Liver (tissue), 9 donors: ENCODE data around the gene RND1. TPM values are rescaled to one million over a fixed set of nuclear protein-coding genes. Genes with fewer than 3 reads are reported as not detected.

Source experiments
- DNase-seq: peaks from one replicate; pipeline ENCODE4 v3.0.0-alpha.2; 2017; ENCODE audit warnings: low spot score
- H3K27ac ChIP-seq, 2 donors: one replicate each; pipeline ENCODE4 v1.7.0; 2013; ENCODE audit warnings: inconsistent platforms in 2 of 2, low read length in 2 of 2, control low read depth in 1 of 2, low read depth in 1 of 2, mild to moderate bottlenecking in 1 of 2
- H3K27me3 ChIP-seq, 4 donors: one replicate each; pipeline versions ENCODE4 v1.6.1 to v1.7.0; 2013; ENCODE audit warnings: low read length in 3 of 4, inconsistent platforms in 1 of 4, mild to moderate bottlenecking in 1 of 4, moderate library complexity in 1 of 4; ENCODE audit not compliant: control insufficient read depth in 4 of 4, insufficient read depth in 4 of 4
- H3K36me3 ChIP-seq, 4 donors: one replicate each; pipeline versions ENCODE4 v1.6.1 to v1.7.0; 2013; ENCODE audit warnings: low read length in 3 of 4, mild to moderate bottlenecking in 3 of 4, low read depth in 1 of 4, moderate library complexity in 1 of 4; ENCODE audit not compliant: control insufficient read depth in 4 of 4, insufficient read depth in 3 of 4
- H3K4me1 ChIP-seq, 4 donors: one replicate each; pipeline versions ENCODE4 v1.6.1 to v1.7.0; 2013; ENCODE audit warnings: low read length in 3 of 4, mild to moderate bottlenecking in 3 of 4, moderate library complexity in 1 of 4; ENCODE audit not compliant: control insufficient read depth in 4 of 4, insufficient read depth in 4 of 4
- H3K4me3 ChIP-seq, 3 donors: one replicate each; pipeline versions ENCODE4 v1.6.1 to v1.7.0; 2013; ENCODE audit warnings: low read length in 3 of 3, control low read depth in 1 of 3, low read depth in 1 of 3, mild to moderate bottlenecking in 1 of 3
- H3K9ac ChIP-seq, 2 donors: one replicate each; pipeline ENCODE4 v1.7.0; 2013; ENCODE audit warnings: low read length in 2 of 2, mild to moderate bottlenecking in 2 of 2, moderate library complexity in 2 of 2, control low read depth in 1 of 2, low read depth in 1 of 2
- H3K9me3 ChIP-seq, 4 donors: one replicate each; pipeline versions ENCODE4 v1.6.1 to v1.7.0; 2013; ENCODE audit warnings: low read length in 3 of 4; ENCODE audit not compliant: control insufficient read depth in 4 of 4
- ATF3 ChIP-seq: IDR thresholded peaks from 2 replicates; pipeline ENCODE4 v1.6.1; 2016; ENCODE audit warnings: antibody characterized with exemption
- CTCF ChIP-seq: fragments of 150-350 bp; IDR thresholded peaks from 2 replicates; pipeline ENCODE4 v1.5.1; 2017; ENCODE audit warnings: improper control_type of control experiment, low read depth, low read length; ENCODE audit not compliant: missing input control
- EGR1 ChIP-seq, 2 donors: IDR thresholded peaks; 2 replicates each; pipeline ENCODE4 v1.6.1; 2016 to 2018; ENCODE audit warnings: antibody characterized with exemption in 2 of 2, low read depth in 2 of 2
- FOXA1 ChIP-seq: IDR thresholded peaks from 2 replicates; pipeline ENCODE4 v1.6.1; 2016; ENCODE audit warnings: antibody characterized with exemption
- FOXA2 ChIP-seq: IDR thresholded peaks from 2 replicates; pipeline ENCODE4 v1.6.1; 2016; ENCODE audit warnings: antibody characterized with exemption
- GABPA ChIP-seq, 2 donors: IDR thresholded peaks in 1 of 2; conservative IDR thresholded peaks in 1 of 2; 2 replicates each; pipeline ENCODE4 v1.6.1; 2016; ENCODE audit warnings: antibody characterized with exemption in 2 of 2, mild to moderate bottlenecking in 1 of 2, moderate library complexity in 1 of 2
- HNF4A ChIP-seq, 2 donors: conservative IDR thresholded peaks; 2 replicates each; pipeline ENCODE4 v1.6.1; 2016; ENCODE audit warnings: antibody characterized with exemption in 2 of 2, mild to moderate bottlenecking in 2 of 2
- HNF4G ChIP-seq: IDR thresholded peaks from 2 replicates; pipeline ENCODE4 v1.6.1; 2016; ENCODE audit warnings: antibody characterized with exemption
- JUND ChIP-seq, 2 donors: IDR thresholded peaks; 2 replicates each; pipeline ENCODE4 v1.6.1; 2016; ENCODE audit warnings: antibody characterized with exemption in 2 of 2
- NR2F2 ChIP-seq: IDR thresholded peaks from 2 replicates; pipeline ENCODE4 v1.6.1; 2016; ENCODE audit warnings: antibody characterized with exemption
- RAD21 ChIP-seq, 2 donors: IDR thresholded peaks; 2 replicates each; pipeline ENCODE4 v1.6.1; 2016; ENCODE audit warnings: antibody characterized with exemption in 2 of 2, mild to moderate bottlenecking in 2 of 2
- REST ChIP-seq: IDR thresholded peaks from 2 replicates; pipeline ENCODE4 v1.6.1; 2016; ENCODE audit warnings: antibody characterized with exemption, mild to moderate bottlenecking
- RXRA ChIP-seq, 2 donors: IDR thresholded peaks; 2 replicates each; pipeline ENCODE4 v1.6.1; 2017 to 2018; ENCODE audit warnings: antibody characterized with exemption in 2 of 2, mild to moderate bottlenecking in 1 of 2
- TAF1 ChIP-seq: conservative IDR thresholded peaks from 2 replicates; pipeline ENCODE4 v1.6.1; 2016; ENCODE audit warnings: antibody characterized with exemption, mild to moderate bottlenecking
- YY1 ChIP-seq: IDR thresholded peaks from 2 replicates; pipeline ENCODE4 v1.6.1; 2016; ENCODE audit warnings: antibody characterized with exemption, mild to moderate bottlenecking
- ZBTB33 ChIP-seq: IDR thresholded peaks from 2 replicates; pipeline ENCODE4 v1.6.1; 2016; ENCODE audit warnings: antibody characterized with exemption
- WGBS: extraction: QIAGEN DNeasy Blood & Tissue Kit; methylation state at CpG from one replicate; pipeline ENCODE4 v1.1.7; 2013; 5-methylcytosine and 5-hydroxymethylcytosine counted together
- polyA plus RNA-seq, 2 donors: library from polyadenylated mRNA; stranded (reverse) in 1 of 2; unstranded in 1 of 2; fragments of 200-250 nt in 1 of 2; fragments of >200 nt in 1 of 2; fragmentation: Nextera tagmentation in 1 of 2; extraction: Ambion mirVana in 1 of 2; gene quantifications; one replicate each; pipeline versions ENCODE4 v1.2.1 to v1.2.3, GENCODE V29; 2013 to 2015
- total RNA-seq, 2 donors: library from RNA; depleted of rRNA; stranded (reverse); fragments of >200 nt; gene quantifications; one replicate each; pipeline ENCODE4 v1.2.3, GENCODE V29; 2014
- donor health status: healthy.
- donor health status: healthy.
- donor health status: healthy.
- donor health status: healthy.
- donor health status: healthy.

Gene RND1
- total and polyA plus RNA-seq, 4 donors, result 7.7 to 16.5 (median 8.5) TPM

- no peak for TF ChIP-seq RAD21 (IDR thresholded peaks at IDR 0.05)
- TF ChIP-seq JUND (IDR thresholded peaks at IDR 0.05), result no peak
- no peak for TF ChIP-seq ATF3
- TF ChIP-seq HNF4G, result no peak
- TF ChIP-seq GABPA (IDR thresholded peaks at IDR 0.05 in 1 of 2, conservative IDR thresholded peaks at IDR 0.05 in 1 of 2), result no peak
- TF ChIP-seq RXRA (IDR thresholded peaks at IDR 0.05), result no peak
- no peak for TF ChIP-seq YY1
- no peak for TF ChIP-seq CTCF
- no peak for TF ChIP-seq HNF4A (conservative IDR thresholded peaks at IDR 0.05)
These were observed 43.0 kb downstream of the RND1 start for GRCh38 chr12:48822711-48823110.

GRCh38 chr12:48822139-48822538 is 43.5 kb downstream of the RND1 start:
- Histone ChIP-seq H3K4me3 (no peak overlapping the region), H3K9me3 (no peaks in the 10 kb centered on the region), H3K27me3 (peaks cover 0 to 4% (median 1%) of the 10 kb centered on the region in 4 donors), H3K9ac (no peak overlapping the region), H3K27ac (no peak overlapping the region), H3K36me3 (no peaks in the 10 kb centered on the region), H3K4me1 (peaks cover 0 to 12% (median 6%) of the 10 kb centered on the region in 4 donors)
- TF ChIP-seq ZBTB33 (no peak), FOXA2 (no peak), HNF4G (no peak), YY1 (no peak), TAF1 (no peak), RAD21 (IDR thresholded peaks at IDR 0.05) (no peak), EGR1 (IDR thresholded peaks at IDR 0.05; ENCODE audit: low read depth in 2 of 2) (no peak), CTCF (no peak), NR2F2 (no peak), FOXA1 (no peak), REST (no peak), RXRA (IDR thresholded peaks at IDR 0.05) (no peak)
- no peak for DNase-seq
- 80% methylated on average over 5 of the region's 5 CpGs for WGBS

More at GRCh38 chr12:48822711-48823110, 43.0 kb downstream of the RND1 start:
- Histone ChIP-seq H3K4me1 (peaks cover 0 to 11% (median 5%) of the 10 kb centered on the region in 4 donors), H3K4me3 (no peak overlapping the region), H3K27me3 (no peaks in the 10 kb centered on the region), H3K27ac (no peak overlapping the region), H3K9me3 (no peaks in the 10 kb centered on the region), H3K36me3 (no peaks in the 10 kb centered on the region), H3K9ac (no peak overlapping the region)
- WGBS, result 82% methylated on average over 2 of the region's 2 CpGs
- DNase-seq, result no peak
